Small intestine (tissue), 7 donors: ENCODE data around the gene STYXL1. TPM values are rescaled to one million over a fixed set of nuclear protein-coding genes. Genes with fewer than 3 reads are reported as not detected.

Experiments
- DNase-seq, 2 donors: peaks; one replicate each; pipeline versions ENCODE4 v3.0.0 to v3.0.0-alpha.2; 2013
- FAIRE-seq: peaks from 2 replicates; lab custom pipeline; 2012; peaks lifted over from hg19 to GRCh38; lab: Jason Lieb, UNC
- H3K27ac ChIP-seq, 3 donors: one replicate each; pipeline ENCODE4 v1.5.1; 2013; ENCODE audit warnings: low read length in 2 of 3, mild to moderate bottlenecking in 2 of 3, control low read depth in 1 of 3, inconsistent platforms in 1 of 3, low read depth in 1 of 3, moderate library complexity in 1 of 3
- H3K27me3 ChIP-seq, 3 donors: one replicate each; pipeline ENCODE4 v1.6.1; 2013; ENCODE audit warnings: low read length in 3 of 3, inconsistent platforms in 1 of 3; ENCODE audit not compliant: control insufficient read depth in 3 of 3, insufficient read depth in 3 of 3
- H3K36me3 ChIP-seq, 3 donors: one replicate each; pipeline ENCODE4 v1.6.1; 2013; ENCODE audit warnings: low read length in 3 of 3, inconsistent platforms in 1 of 3, low read depth in 1 of 3, mild to moderate bottlenecking in 1 of 3, moderate library complexity in 1 of 3; ENCODE audit not compliant: control insufficient read depth in 3 of 3, insufficient read depth in 2 of 3
- H3K4me1 ChIP-seq, 3 donors: one replicate each; pipeline ENCODE4 v1.6.1; 2013; ENCODE audit warnings: low read length in 2 of 3, inconsistent platforms in 1 of 3, low read depth in 1 of 3, mild to moderate bottlenecking in 1 of 3, moderate library complexity in 1 of 3; ENCODE audit not compliant: control insufficient read depth in 3 of 3, insufficient read depth in 2 of 3
- H3K4me3 ChIP-seq, 3 donors: one replicate each; pipeline ENCODE4 v1.5.1; 2013; ENCODE audit warnings: low read length in 3 of 3, control low read depth in 1 of 3, inconsistent platforms in 1 of 3, low read depth in 1 of 3, mild to moderate bottlenecking in 1 of 3, moderate library complexity in 1 of 3
- H3K9me3 ChIP-seq, 2 donors: one replicate each; pipeline ENCODE4 v1.6.1; 2013; ENCODE audit warnings: low read depth in 1 of 2, low read length in 1 of 2; ENCODE audit not compliant: control insufficient read depth in 2 of 2, insufficient read depth in 1 of 2
- WGBS, 3 donors: extraction: QIAGEN DNeasy Blood & Tissue Kit; methylation state at CpG; one replicate each; pipeline ENCODE4 v1.1.7; 2013; 5-methylcytosine and 5-hydroxymethylcytosine counted together
- polyA plus RNA-seq, 4 donors: library from polyadenylated mRNA; stranded (reverse) in 3 of 4; unstranded in 1 of 4; fragments of 200-250 nt in 3 of 4; fragments of 120-200 nt in 1 of 4; gene quantifications; one replicate each; pipeline versions ENCODE4 v1.2.1 to v1.2.3, GENCODE V29; 2013
- donor health status: healthy with polysubstance abuse.
- donor health status: control.
- donor health status: control.
- donor health status: Bipolar disorder and iron deficiency.
- donor health status: healthy.

The STYXL1 gene
- polyA plus RNA-seq, 4 donors, result 25.9 to 62.3 (median 39.9) TPM

GRCh38 chr7:75991531-75992082 is 56.2 kb downstream of the STYXL1 start:
- H3K36me3 ChIP-seq, result peaks cover 4 to 54% (median 9%) of the 10 kb centered on the region in 3 donors
- no peak overlapping the region for H3K27ac ChIP-seq
- H3K4me3 ChIP-seq, result no peak overlapping the region
- FAIRE-seq (no peak), DNase-seq (no peak)
- 96 to 98% (median 96%) methylated on average over 9 of the region's 9 CpGs for WGBS, 3 donors
- H3K27me3 ChIP-seq, result no peaks in the 10 kb centered on the region
- H3K9me3 ChIP-seq, result no peaks in the 10 kb centered on the region
- peaks cover 4 to 11% (median 6%) of the 10 kb centered on the region in 3 donors for H3K4me1 ChIP-seq

- DNase-seq, result no peak
- Histone ChIP-seq H3K4me1 (peaks cover 4 to 9% (median 6%) of the 10 kb centered on the region in 3 donors), H3K4me3 (no peak overlapping the region), H3K36me3 (peaks cover 4 to 54% (median 9%) of the 10 kb centered on the region in 3 donors), H3K9me3 (no peaks in the 10 kb centered on the region), H3K27ac (no peak overlapping the region), H3K27me3 (no peaks in the 10 kb centered on the region)
- WGBS, 3 donors, result 63 to 82% (median 72%) methylated on average over 21 of the region's 21 CpGs
- no peak for FAIRE-seq
These were observed 58.1 kb downstream of the STYXL1 start for GRCh38 chr7:75989500-75990388.

- no peak overlapping the region for H3K4me3 ChIP-seq
- DNase-seq, result no peak
- 62 to 81% (median 64%) methylated on average over 14 to 17 of the region's 31 CpGs for WGBS, 3 donors
- H3K4me1 ChIP-seq, result peaks cover 4 to 8% (median 6%) of the 10 kb centered on the region in 3 donors
- no peak overlapping the region for H3K27ac ChIP-seq
- H3K9me3 ChIP-seq, result no peaks in the 10 kb centered on the region
- peaks cover 4 to 62% (median 16%) of the 10 kb centered on the region in 3 donors for H3K36me3 ChIP-seq
- FAIRE-seq, result no peak
- H3K27me3 ChIP-seq, result no peaks in the 10 kb centered on the region
These were observed 59.0 kb downstream of the STYXL1 start for GRCh38 chr7:75988568-75989499.

GRCh38 chr7:75987805-75988567 is 59.8 kb downstream of the STYXL1 start:
- no peaks in the 10 kb centered on the region for H3K9me3 ChIP-seq
- DNase-seq, result no peak
- H3K27ac ChIP-seq, result no peak overlapping the region
- peaks cover 4 to 68% (median 22%) of the 10 kb centered on the region in 3 donors for H3K36me3 ChIP-seq
- no peak overlapping the region for H3K4me3 ChIP-seq
- H3K4me1 ChIP-seq, result peaks cover under 1 to 4% (median under 1%) of the 10 kb centered on the region in 3 donors
- H3K27me3 ChIP-seq, result no peaks in the 10 kb centered on the region
- 86 to 89% (median 88%) methylated on average over 30 of the region's 30 CpGs for WGBS, 3 donors
- FAIRE-seq, result no peak

GRCh38 chr7:75987026-75987804 is 60.6 kb downstream of the STYXL1 start:
- FAIRE-seq (no peak), DNase-seq (no peak)
- H3K9me3 ChIP-seq, result no peaks in the 10 kb centered on the region
- 92 to 94% (median 92%) methylated on average over 29 to 32 of the region's 32 CpGs for WGBS, 3 donors
- no peak overlapping the region for H3K4me3 ChIP-seq
- peaks cover 4 to 73% (median 22%) of the 10 kb centered on the region in 3 donors for H3K36me3 ChIP-seq
- H3K4me1 ChIP-seq, result peaks cover 0 to 2% (median 0%) of the 10 kb centered on the region in 3 donors
- H3K27me3 ChIP-seq, result no peaks in the 10 kb centered on the region
- H3K27ac ChIP-seq, result peak overlapping the region in 1 of 3 donors; percentile 9

GRCh38 chr7:75986147-75986781 is 61.5 kb downstream of the STYXL1 start:
- Histone ChIP-seq H3K4me3 (no peak overlapping the region), H3K27ac (peak overlapping the region in 1 of 3 donors; percentile 30), H3K27me3 (no peaks in the 10 kb centered on the region), H3K36me3 (peaks cover 8 to 78% (median 24%) of the 10 kb centered on the region in 3 donors), H3K9me3 (no peaks in the 10 kb centered on the region), H3K4me1 (peaks cover 0 to 2% (median 0%) of the 10 kb centered on the region in 3 donors)
- WGBS, 3 donors, result 78 to 83% (median 80%) methylated on average over 18 to 20 of the region's 20 CpGs
- FAIRE-seq (no peak), DNase-seq (no peak)
